GM11168 (cell line): ENCODE data around the gene FOXA2.

Source experiments
- in situ Hi-C: fragments of 300-500 bp; cut with MboI; formaldehyde crosslinking; loops from one replicate; pipeline ENCODE4 v1.12.0; 2022; ENCODE audit warnings: low sequenced_read_pairs; ENCODE audit not compliant: unreplicated experiment

FOXA2 gene

GRCh38 chr20:22545045-22545444 is 39.3 kb downstream of the FOXA2 start:
- in situ Hi-C loops: no loop called here

- in situ Hi-C loops: no loop called here
These were observed 39.9 kb downstream of the FOXA2 start for GRCh38 chr20:22544462-22544861.

- in situ Hi-C loops: no loop called here
These were observed 41.9 kb downstream of the FOXA2 start for GRCh38 chr20:22542427-22542826.

- in situ Hi-C loops: no loop called here
These were observed 43.5 kb downstream of the FOXA2 start for GRCh38 chr20:22540832-22541231.

GRCh38 chr20:22536956-22537756 is 47.2 kb downstream of the FOXA2 start:
- in situ Hi-C loops: no loop called here

- in situ Hi-C loops: no loop called here
These were observed 48.1 kb downstream of the FOXA2 start for GRCh38 chr20:22536141-22536828.

GRCh38 chr20:22535483-22535882 is 48.9 kb downstream of the FOXA2 start:
- in situ Hi-C loops: no loop called here

GRCh38 chr20:22533823-22534751 is 50.3 kb downstream of the FOXA2 start:
- in situ Hi-C loops: no loop called here

- in situ Hi-C loops: no loop called here
These were observed 51.8 kb downstream of the FOXA2 start for GRCh38 chr20:22532598-22532997.

GRCh38 chr20:22531756-22532155 is 52.6 kb downstream of the FOXA2 start:
- in situ Hi-C loops: no loop called here

GRCh38 chr20:22531056-22531615 is 53.2 kb downstream of the FOXA2 start:
- in situ Hi-C loops: no loop called here
